ENCODE data around the gene TOPAZ1. TPM values are rescaled to one million over a fixed set of nuclear protein-coding genes. Genes with fewer than 3 reads are reported as not detected.
A peak's percentile ranks its signal among the peaks of the same experiment; 100 is the strongest.

TOPAZ1 gene
- total RNA-seq = not detected in 2 replicates

DNA sequence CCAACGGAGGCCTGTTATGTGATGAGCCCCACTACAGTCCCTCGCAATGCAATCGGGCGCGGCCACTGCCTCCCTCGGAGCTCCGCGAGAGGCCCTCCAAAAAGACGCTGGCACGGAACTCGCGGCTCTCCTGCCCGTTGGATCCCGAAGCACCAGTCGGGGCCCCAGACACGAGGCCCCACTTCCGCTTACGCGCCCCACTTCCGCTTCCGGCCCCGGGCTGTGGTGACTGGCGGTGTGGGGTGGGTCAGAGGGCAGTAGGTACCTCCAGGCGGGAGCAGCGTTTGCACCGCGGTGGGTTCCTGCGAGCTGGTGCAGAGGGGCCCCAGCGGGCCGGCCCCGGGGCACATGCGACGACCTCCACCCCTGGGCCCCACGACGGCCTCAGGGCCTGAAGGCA is at the start of gene TOPAZ1:
Gene TOPAZ1 (plus strand): TSS at position 181 of the 400 bp plus-strand sequence. CDS start 168 bp downstream, at position 349.
- DNase-seq (ENCODE audit: low read depth in 2 of 2) = no peak

DNA sequence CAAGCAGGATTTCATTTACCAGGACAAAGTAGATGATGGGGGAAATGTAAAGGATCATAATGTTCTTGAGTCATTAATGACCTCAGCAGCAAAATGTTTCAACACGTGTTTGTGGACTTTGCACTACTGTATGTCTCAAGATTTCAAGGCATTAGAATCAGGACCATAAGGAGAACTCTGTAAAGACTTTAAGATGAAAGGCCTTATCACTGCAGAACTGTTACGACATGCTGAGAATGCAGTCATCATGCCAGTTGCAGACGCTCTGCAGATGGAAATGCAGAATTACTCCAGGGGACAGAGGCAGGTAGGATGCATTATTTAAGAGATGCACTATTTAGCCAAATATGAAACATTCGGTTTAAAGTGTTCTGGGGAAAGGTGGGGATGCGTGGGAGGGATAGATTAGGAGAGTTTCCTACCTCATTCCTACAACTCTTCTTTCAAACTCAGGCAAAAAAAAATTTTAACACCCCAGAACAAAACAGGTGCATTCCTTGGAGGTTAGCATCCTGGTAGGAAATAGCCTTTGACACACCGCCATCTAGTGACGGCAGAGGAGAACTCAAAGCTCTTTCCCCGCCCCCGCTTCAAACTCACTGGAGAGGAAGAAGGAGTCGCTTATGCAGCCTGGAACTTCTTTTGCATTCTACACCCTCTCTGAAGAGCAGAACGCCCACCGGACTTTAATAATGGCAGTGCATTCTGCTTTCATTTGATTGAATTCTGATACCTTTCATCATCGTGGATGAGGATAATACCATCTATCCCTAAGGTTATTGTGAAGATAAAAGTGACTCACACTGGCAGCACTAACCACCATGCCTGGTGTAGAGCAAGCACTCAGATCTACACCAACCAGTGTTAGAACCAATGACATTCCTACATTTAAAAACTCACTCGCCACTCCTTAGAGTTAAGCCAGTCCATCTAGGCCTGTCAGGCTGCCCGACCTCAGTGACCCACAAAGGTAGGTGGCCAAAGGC is 43.1 kb upstream of the TOPAZ1 start:
- peak; percentile 42 to 70 for DNase-seq (ENCODE audit: low read depth in 2 of 2)

DNA sequence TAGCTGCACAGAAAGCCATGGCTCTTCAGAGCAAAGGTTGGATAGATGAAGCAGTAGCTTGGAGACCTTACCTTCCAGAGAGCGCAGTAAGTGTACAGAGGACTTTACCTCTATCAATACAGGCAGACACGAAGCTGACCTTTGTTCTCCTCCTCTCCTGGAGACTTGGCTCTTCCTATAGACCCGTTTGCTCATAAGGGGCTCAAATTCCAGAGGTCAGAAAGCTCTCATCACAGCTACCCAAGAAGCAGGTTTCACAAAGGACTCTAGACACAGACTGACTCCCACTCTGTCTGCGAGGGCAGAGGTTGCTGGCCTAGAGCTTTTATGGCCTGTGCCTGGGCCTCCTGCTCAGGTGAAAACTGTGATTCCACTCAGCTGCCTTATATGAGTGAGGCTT is 35.4 kb upstream of the TOPAZ1 start:
- no peak for DNase-seq (ENCODE audit: low read depth in 2 of 2)

DNA sequence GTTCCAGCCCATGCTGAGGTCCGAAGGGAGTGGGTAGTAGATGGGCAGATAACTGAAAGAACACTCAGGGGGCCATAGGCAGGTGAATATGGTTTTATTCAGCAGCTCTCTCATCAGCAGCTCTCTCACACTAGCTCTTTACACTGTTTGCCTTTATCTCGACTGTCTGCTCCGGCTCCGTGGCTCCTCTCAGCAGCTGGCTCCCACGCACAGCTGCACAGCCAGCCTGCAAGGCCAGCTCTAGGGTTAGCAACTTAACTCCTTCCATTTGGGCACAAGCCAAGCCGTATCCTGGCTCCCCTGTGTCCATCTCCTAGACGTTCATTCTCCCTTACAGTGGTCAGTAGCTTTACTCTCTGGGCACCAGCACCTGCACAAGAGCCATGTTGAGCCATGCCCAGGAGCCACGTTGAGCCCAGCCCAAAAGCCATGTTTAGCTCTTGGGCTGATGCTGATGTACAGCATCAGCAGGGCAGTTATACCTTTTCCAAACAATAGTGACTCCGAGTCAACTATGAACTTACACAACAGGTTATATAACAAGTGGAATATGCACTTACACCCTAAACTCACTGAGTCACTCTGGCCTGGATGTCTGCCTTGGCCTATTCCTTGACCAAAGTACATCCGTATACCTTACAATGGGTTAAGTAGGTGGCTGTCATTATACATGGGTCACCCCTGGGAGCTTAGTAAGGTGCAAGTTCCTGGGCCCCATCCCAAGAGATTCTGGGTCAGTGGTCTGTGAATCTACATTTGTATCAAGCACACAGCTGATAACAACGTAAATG is 34.6 kb upstream of the TOPAZ1 start:
- no peak for DNase-seq (ENCODE audit: low read depth in 2 of 2)

DNA sequence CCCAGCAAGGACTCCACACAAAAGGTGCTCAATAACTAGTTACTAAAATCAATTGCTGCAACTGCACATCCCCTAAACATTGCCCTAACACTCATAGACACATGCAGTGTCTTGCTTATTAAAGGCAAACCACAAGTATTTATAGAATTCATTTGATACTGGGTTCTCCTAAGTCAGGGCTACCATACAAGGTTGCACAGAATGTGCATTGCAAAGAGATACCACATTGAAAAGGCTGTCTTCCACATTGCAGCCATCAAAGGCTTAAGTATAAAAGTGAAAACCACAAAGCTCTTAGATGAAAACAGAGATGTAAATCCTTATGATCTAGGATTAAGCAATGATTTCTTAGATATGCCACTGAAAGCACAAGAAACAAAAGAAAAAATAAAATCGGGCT is 33.6 kb upstream of the TOPAZ1 start:
- no peak for DNase-seq (ENCODE audit: low read depth in 2 of 2)

DNA sequence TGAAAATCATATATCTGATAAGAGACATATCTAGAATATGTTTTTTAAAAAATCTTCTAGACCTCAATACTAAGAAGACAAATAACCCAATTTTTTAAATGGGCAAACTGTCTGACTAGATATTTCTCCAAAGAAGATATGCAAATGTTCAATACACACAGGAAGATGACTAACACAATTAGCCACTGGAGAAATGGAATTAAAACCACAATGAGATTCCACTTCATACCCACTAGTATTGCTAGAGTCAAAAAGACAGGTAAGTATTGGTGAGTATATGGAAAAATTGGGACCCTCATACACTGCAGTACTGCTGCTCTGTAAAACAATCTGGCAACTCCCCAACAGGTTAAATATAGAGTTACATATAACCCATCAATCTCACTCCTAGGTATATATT is 33.1 kb upstream of the TOPAZ1 start:
- DNase-seq (ENCODE audit: low read depth in 2 of 2) = no peak

DNA sequence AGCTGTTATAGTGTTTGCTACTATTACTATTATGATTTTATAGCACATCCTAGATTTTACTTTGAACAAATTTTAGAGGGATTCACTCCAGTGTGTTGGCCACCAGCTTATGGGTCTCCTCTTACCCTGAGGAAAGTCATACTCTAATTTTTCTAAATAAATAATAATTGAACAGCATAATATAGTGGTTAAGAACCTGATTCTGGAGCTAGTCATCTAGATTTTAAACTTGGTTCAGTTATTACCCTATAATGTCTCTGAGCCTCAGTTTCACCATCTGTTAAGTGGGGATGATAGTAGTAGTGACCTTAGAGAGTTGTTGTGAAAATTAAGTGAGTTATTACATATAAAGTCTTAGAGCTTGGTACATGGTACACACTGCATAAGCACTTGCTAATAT is 30.7 kb upstream of the TOPAZ1 start:
- DNase-seq (ENCODE audit: low read depth in 2 of 2) = no peak

DNA sequence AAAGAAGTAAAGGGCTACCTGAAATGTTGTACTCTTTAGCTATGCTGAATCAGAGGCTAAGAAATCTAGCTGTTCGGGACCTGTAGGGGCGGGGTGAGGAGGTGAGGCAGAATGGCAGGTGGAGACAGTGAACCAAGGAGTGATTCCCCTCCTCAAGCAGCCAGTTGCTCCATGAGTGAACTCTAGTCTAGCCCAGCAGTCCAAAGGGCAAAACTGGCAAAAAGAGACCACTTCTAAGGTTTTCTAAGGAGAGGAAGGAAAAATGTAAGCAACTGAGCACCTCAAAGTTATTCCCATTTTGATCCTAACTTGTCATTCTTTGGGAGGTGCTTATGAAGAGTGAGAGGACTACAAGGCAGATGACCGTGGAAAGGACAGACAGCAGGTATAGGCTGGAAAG is 19.3 kb upstream of the TOPAZ1 start:
- no peak for DNase-seq (ENCODE audit: low read depth in 2 of 2)

DNA sequence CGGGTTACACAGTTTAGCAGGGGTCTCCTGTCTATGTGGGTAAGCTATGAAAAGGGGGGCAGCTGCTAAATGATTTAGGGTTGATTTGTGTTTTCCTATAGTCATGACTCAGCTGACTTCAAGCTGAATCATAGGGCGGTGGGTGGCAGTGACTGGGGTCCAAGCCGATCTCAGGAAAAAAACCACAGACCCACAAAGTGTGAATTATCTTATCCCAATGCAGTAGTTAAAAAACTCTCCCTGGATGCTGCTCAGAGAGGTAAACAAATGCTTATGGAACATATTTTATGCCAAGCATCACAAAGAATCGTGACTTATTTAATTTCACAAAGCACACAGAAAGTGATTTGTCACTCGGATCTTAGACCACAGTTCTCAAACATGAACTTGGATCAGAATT is 18.4 kb upstream of the TOPAZ1 start:
- no peak for DNase-seq (ENCODE audit: low read depth in 2 of 2)

DNA sequence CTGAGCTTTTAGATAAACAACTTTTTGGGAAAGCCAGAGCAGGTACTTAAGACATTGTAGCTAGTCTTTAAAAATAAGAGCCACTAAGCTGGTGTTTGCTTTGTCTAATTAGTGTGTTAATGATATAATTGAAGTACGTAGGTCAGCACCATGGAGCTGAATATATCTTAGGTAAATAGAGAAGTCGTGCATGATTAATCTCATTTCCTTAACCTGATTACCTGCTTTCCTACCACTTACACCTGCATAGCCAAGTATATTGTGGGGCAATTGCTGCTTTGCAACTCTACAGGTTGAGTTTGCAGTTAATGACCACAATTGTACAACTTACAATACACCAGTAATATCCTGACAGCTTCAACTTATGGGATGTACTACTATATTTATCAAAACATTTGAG is 17.6 kb upstream of the TOPAZ1 start:
- DNase-seq (ENCODE audit: low read depth in 2 of 2) = no peak

DNA sequence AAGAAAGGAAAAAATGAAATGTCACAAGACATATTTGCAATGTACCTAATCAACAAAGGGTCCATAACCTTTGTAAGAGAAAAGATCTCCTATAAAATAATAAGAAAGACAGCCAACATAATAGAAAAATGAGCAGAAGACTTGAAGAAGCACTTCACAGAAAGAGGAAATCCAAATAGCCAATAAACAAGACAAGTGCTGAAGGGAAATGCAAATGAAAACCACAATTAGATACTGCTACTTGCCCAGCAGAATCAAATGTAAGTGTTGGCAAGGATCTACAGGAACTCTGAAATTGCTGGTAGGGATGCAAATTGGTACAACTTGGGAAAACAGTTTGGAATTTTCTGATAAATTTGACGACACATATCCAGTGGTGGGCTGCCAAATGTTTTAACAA is 15.1 kb upstream of the TOPAZ1 start:
- no peak for DNase-seq (ENCODE audit: low read depth in 2 of 2)

DNA sequence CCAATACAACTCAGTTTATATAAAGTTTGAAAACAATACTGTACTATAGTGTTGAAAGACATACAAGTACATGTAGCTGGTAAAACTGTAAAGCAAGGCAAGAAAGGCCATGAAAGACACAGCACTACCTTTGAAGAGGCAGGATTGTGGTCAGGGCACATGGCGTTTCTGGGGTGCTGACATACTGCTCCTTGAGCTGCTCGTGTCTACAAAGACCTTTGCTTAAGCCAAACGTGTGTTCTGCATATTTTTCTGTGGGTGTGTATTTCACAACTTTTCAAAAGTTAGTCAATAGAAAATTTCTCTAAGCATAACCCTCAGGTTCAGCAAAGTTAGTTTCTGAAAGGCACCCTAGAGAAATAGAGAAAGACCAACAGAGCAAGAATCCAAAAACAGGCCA is 14.1 kb upstream of the TOPAZ1 start:
- DNase-seq (ENCODE audit: low read depth in 2 of 2) = no peak

DNA sequence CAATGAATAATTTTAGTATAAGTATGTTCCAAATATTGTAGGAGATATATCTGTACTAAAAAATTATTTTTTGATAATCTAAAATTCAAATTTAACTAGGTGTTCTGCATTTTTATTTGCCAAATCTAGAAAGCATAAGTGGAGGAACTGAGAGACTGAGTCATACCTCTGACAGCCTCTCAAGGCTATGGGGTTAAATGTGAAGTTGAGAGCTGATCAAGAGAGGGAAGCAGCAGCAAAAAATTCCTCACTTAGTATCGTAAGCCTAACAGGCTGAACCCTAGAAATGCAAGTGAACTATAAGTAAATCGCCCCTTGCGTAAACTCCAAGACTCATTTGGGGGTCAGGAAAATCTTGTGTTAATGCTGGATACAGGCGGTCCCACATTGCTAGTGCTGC is 12.8 kb upstream of the TOPAZ1 start:
- no peak for DNase-seq (ENCODE audit: low read depth in 2 of 2)

DNA sequence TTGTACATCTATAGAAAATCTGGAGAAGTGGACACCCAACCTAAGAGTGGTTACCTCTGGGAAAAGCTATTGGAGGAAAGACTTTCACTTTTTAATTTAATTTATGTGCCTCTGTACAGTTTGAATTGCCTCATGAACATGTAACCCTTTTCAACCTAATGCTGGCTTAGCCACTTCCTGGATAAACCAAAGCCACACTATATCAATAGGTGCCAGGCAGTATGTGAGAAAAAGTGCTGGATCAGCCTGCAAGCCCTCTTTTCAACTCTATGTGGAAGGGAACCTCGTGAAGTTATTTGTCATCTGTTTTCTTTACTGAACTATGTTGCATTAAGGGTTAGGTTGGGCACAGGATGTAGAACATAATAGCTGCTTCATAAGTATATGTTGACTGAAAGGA is 9.3 kb upstream of the TOPAZ1 start:
- DNase-seq (ENCODE audit: low read depth in 2 of 2) = no peak

DNA sequence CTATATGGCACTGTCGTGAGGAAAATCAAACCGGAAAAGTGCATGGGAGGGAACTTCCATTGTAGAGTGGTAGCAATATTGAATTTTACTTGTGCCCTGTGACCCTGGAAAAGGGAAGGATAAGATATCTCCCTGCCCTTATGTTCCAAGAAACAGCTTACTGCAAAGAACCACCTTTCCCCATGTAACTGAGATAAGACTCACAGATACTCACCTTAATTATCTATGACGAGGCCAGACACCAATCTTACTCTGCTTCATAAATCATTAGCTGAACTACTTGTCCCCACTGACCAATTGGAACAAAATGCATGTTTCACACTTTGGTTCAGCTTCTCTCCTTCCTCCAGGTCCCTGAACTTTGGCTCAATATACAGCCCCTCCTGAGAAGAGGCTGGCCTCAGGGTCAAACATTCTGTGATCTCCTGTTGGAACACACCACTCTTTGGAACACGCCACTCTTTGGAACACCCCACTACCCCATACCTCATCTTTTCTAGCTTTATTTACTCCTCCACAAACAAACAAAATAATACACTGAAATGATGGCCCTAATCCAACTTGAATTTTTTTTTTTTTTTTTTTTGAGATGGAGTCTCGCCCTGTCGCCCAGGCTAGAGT is 6.9 kb upstream of the TOPAZ1 start:
- DNase-seq (ENCODE audit: low read depth in 2 of 2) = no peak

DNA sequence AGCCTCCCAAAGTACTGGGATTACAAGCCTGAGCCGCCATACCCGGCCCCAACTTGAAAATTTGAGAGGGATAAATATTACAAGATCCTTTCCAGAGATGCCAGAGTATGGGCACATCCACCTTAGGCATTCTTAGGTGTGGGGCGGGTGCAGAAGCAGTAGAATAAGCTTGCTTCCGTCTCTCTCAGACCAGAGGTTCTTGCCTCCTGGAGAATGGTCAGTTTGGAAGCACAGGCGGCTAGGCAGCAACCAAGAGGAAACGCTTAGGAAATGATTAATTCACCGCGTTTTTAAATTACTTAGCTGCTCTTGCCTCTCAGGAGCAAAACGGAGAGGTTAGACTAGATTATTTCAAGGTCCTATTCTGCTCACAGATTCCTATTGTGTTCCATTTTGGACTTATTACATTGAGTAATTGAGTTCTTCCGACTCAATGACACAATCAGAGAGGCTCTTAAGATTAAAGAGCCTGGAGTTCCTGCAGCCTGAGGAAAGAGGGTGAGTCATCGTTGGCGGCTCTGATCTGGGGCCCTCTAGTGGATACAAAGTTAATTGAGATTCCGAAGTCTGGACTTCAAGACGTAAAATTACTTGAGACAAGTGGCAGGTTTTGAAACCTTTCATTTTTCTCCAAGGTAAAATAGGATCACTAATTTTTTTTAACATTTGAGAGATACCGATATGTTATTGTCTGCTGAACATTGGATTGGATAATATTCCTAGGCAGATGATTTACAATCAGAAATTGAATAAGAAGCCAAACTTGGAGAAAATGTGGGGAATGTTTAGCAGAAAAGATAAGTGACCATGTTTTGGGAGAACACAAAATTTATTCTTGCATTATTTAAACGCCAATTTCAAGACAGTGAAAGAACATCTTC is 5.8 kb upstream of the TOPAZ1 start:
- DNase-seq (ENCODE audit: low read depth in 2 of 2) = peak; percentile 9 to 88

DNA sequence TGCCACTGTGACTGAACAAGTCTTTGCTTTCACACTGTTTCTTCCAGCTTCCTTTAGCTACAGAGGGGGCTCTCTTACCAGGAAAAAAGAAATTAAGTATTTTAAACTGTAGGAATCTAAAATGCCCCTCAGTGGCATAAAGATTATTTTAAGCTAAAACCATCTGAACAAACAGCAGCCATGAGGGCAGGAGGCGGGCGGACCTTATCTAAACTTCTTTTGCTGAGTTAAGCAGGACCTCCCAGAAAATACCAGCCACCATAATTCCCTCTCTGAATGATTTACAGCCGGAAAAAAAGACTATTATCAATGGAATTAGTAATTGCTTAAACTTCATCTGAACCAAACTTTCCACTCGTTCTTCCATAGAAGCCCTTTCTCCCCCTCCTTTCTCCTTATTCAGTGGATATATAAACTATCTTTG is 5.2 kb upstream of the TOPAZ1 start:
- no peak for DNase-seq (ENCODE audit: low read depth in 2 of 2)

DNA sequence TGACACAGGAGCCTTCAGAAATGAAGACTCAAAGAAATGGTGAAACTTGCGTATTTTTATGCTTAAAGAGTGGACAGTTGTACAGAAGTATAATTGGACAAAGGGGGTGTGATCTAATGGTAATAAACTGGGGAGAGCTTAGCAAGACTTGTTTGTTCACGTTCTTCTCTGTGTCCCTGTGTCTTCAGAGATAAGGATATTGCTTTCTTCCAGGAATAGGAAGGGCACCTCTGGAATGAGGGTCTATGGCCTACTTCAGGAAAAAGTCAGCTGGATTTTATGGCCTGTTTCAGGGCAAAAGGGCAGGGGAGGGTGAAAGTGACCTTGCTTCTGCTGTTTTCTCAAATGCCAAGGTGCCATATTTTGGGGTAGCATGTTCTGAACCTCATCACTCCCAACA is 4.5 kb upstream of the TOPAZ1 start:
- DNase-seq (ENCODE audit: low read depth in 2 of 2) = no peak

DNA sequence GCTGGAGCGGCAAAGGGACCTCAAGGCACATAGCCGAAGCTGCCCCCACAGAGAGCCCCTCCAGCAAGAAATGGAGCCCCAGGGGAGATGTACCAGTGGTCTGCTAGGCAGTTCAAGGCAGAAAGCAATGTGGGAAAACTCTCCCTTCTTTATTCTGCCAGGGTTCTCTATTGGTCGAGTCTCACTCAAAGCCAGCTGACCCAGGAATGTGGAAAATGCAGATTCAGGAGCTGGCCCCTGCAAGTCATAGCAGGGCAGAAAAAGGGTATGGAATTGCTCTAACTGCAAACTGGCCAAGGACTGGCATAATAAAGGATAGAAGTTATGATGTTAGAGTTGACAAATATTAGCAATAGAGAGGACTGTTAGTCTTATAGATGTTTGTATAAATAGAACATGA is 4.0 kb upstream of the TOPAZ1 start:
- DNase-seq (ENCODE audit: low read depth in 2 of 2) = no peak

DNA sequence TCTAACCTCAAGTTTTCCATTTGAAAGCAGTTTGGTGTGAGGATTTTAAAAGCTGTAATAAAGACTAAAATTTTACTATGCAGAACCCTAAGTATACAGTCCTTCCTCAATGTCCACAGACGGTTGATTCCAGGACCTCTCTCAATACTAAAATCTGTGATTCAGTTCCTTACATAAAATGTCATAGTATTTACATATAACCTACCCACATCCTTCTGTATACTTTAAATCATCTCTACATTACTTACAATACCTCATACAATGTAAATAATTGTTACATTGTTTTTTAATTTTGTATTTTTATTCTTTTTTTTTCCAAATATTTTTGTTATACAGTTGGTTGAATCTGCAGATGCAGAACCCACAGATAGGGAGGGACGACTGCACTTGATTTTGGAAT is 2.8 kb upstream of the TOPAZ1 start:
- no peak for DNase-seq (ENCODE audit: low read depth in 2 of 2)

DNA sequence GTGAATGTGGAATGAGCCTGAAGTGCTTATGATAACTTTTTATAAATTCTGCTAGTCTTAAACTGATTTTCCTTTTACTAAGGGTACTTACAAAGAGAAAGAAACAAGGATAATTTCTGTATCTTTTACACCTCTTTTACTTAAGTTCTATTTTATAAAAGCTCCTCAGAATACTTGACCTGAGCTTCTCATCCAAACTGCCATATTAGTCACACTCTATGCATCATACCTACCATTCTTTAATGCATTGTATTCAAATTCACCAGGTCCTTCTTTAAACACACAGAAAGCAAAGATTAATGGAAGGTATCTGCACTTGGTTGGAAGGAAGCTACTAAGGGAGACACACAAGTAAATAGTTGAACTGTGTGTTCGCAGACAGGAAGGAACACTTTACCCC is 1.6 kb upstream of the TOPAZ1 start:
- DNase-seq (ENCODE audit: low read depth in 2 of 2) = no peak

All from dermis microvascular lymphatic vessel endothelial cell (primary cell).